Activated B cell treated with CpG ODN at 0.5 μM for 24 hours (primary cell): ENCODE measurements around the gene MYH9. TPM values are rescaled to one million over a fixed set of nuclear protein-coding genes. Genes with fewer than 3 reads are reported as not detected.

Experiments used
- ATAC-seq: fragments of 200-7000 bp; cut with Tn5 transposase; one replicate; pipeline ENCODE4 v1.10.0; 2021; ENCODE audit warnings: low read depth, mild to moderate bottlenecking, moderate library complexity
- CTCF ChIA-PET: fragments of 350-600 bp; sonication (Branson Sonifier 250); formaldehyde crosslinking; loops from one replicate; lab custom pipeline; 2021; ENCODE audit warnings: antibody characterized with exemption; lab: Charles Lee
- POLR2A ChIA-PET: fragments of 350-600 bp; sonication (Branson Sonifier 250); formaldehyde crosslinking; loops from one replicate; lab custom pipeline; 2021; ENCODE audit warnings: antibody characterized with exemption; lab: Charles Lee
- DNase-seq: peaks from one replicate; pipeline ENCODE4 v3.0.0; 2022
- H3K27ac Mint-ChIP-seq: one replicate; pipeline ENCODE4 v1.8.0; 2020; ENCODE audit warnings: mixed read lengths
- H3K27me3 Mint-ChIP-seq: one replicate; pipeline ENCODE4 v1.8.0; 2021; ENCODE audit warnings: mixed read lengths
- H3K36me3 Mint-ChIP-seq: one replicate; pipeline ENCODE4 v1.8.0; 2021; ENCODE audit warnings: low read depth, mixed read lengths
- H3K4me1 Mint-ChIP-seq: one replicate; pipeline ENCODE4 v1.8.0; 2021; ENCODE audit warnings: mixed read lengths
- H3K4me3 Mint-ChIP-seq: one replicate; pipeline ENCODE4 v1.8.0; 2020; ENCODE audit warnings: mild to moderate bottlenecking, mixed read lengths
- H3K9me3 Mint-ChIP-seq: one replicate; pipeline ENCODE4 v1.8.0; 2020; ENCODE audit warnings: mixed read lengths
- CTCF ChIP-seq: fragments of 200-600 bp; IDR thresholded peaks from one replicate; pipeline ENCODE4 v1.8.0; 2022; ENCODE audit warnings: antibody characterized with exemption, mild to moderate bottlenecking
- intact Hi-C: fragments of 100-400 bp; cut with micrococcal nuclease; formaldehyde crosslinking; loops from one replicate; pipeline ENCODE4 v1.15.1; 2024
- total RNA-seq: library from RNA; stranded (reverse); gene quantifications from 2 replicates; pipeline ENCODE4 v1.2.3, GENCODE V29; 2022

Gene MYH9
- total RNA-seq, 1 donor from 2014 or later, result 714 TPM

- Mint-ChIP-seq H3K27ac (no peak overlapping the region), H3K4me3 (no peak overlapping the region), H3K27me3 (no peaks in the 10 kb centered on the region), H3K9me3 (peaks cover 10% of the 10 kb centered on the region), H3K36me3 (peaks cover 2% of the 10 kb centered on the region), H3K4me1 (peaks cover 11% of the 10 kb centered on the region)
- TF ChIP-seq CTCF, result no peak
- DNase-seq (no peak), ATAC-seq (no peak)
- intact Hi-C loops, result no loop called here
- ChIA-PET POLR2A (no interaction called here), CTCF (no interaction called here)
These were observed 139.8 kb downstream of the MYH9 start for GRCh38 chr22:36247955-36248354.

GRCh38 chr22:36246718-36247117 is 141.0 kb downstream of the MYH9 start:
- no peak for TF ChIP-seq CTCF
- Mint-ChIP-seq H3K4me3 (no peak overlapping the region), H3K4me1 (peaks cover 5% of the 10 kb centered on the region), H3K9me3 (peaks cover 10% of the 10 kb centered on the region), H3K27ac (no peak overlapping the region), H3K27me3 (no peaks in the 10 kb centered on the region), H3K36me3 (no peaks in the 10 kb centered on the region)
- POLR2A ChIA-PET, result interaction anchor here (0.6 kb wide), 1 partner anchor 189 kb away, joined by 3 read pairs; no protein-coding TSS in a partner anchor
- intact Hi-C loops, result no loop called here
- DNase-seq, result no peak
- ATAC-seq, result no peak
- CTCF ChIA-PET, result no interaction called here

- peaks cover 10% of the 10 kb centered on the region for H3K9me3 Mint-ChIP-seq
- H3K27ac Mint-ChIP-seq, result no peak overlapping the region
- TF ChIP-seq CTCF, result no peak
- intact Hi-C loops, result no loop called here
- DNase-seq, result no peak
- ATAC-seq, result no peak
- H3K4me1 Mint-ChIP-seq, result peaks cover 5% of the 10 kb centered on the region
- no peak overlapping the region for H3K4me3 Mint-ChIP-seq
- ChIA-PET CTCF (no interaction called here), POLR2A (interaction anchor here (0.6 kb wide), 1 partner anchor 188 kb away, joined by 3 read pairs; no protein-coding TSS in a partner anchor)
- no peaks in the 10 kb centered on the region for H3K27me3 Mint-ChIP-seq
- H3K36me3 Mint-ChIP-seq, result no peaks in the 10 kb centered on the region
These were observed 141.9 kb downstream of the MYH9 start for GRCh38 chr22:36245805-36246356.

- ChIA-PET CTCF (interaction anchor here (1.3 kb wide), 1 partner anchor 33 kb away, joined by 4 read pairs; no protein-coding TSS in a partner anchor), POLR2A (interaction anchor here (1.8 kb wide), 1 partner anchor 8 kb away, joined by 5 read pairs; the partner anchor contains the start of gene APOL1)
- DNase-seq, result no peak
- intact Hi-C loops, result no loop called here
- ATAC-seq, result no peak
- no peak for TF ChIP-seq CTCF
- H3K4me1 Mint-ChIP-seq, result peaks cover 6% of the 10 kb centered on the region
- no peaks in the 10 kb centered on the region for H3K36me3 Mint-ChIP-seq
- H3K27me3 Mint-ChIP-seq, result no peaks in the 10 kb centered on the region
- no peak overlapping the region for H3K27ac Mint-ChIP-seq
- no peak overlapping the region for H3K4me3 Mint-ChIP-seq
- peaks cover 10% of the 10 kb centered on the region for H3K9me3 Mint-ChIP-seq
These were observed 143.0 kb downstream of the MYH9 start for GRCh38 chr22:36244522-36245391.

- ATAC-seq, result no peak
These were observed 143.8 kb downstream of the MYH9 start for GRCh38 chr22:36243986-36244385.

More at GRCh38 chr22:36243986-36244385, 143.8 kb downstream of the MYH9 start:
- peaks cover 5% of the 10 kb centered on the region for H3K36me3 Mint-ChIP-seq
- no peak for DNase-seq
- peaks cover 8% of the 10 kb centered on the region for H3K9me3 Mint-ChIP-seq
- H3K27me3 Mint-ChIP-seq, result no peaks in the 10 kb centered on the region
- H3K4me1 Mint-ChIP-seq, result peaks cover 14% of the 10 kb centered on the region
- POLR2A ChIA-PET, result interaction anchor here (1.8 kb wide), 1 partner anchor 9 kb away, joined by 5 read pairs; the partner anchor contains the start of gene APOL1
- no peak overlapping the region for H3K27ac Mint-ChIP-seq
- intact Hi-C loops, result no loop called here
- no peak overlapping the region for H3K4me3 Mint-ChIP-seq
- CTCF ChIA-PET, result interaction anchor here (1.3 kb wide), 1 partner anchor 34 kb away, joined by 4 read pairs; no protein-coding TSS in a partner anchor
- no peak for TF ChIP-seq CTCF
